Endodermal cell (in vitro differentiated cells): ENCODE data around the gene RFXANK. TPM values are rescaled to one million over a fixed set of nuclear protein-coding genes. Genes with fewer than 3 reads are reported as not detected.

Source experiments
- DNase-seq: peaks from one replicate; pipeline ENCODE4 v3.0.0-alpha.2; 2017
- H3K27ac ChIP-seq: 2 replicates; pipeline ENCODE4 v1.5.1; 2013; ENCODE audit warnings: mild to moderate bottlenecking, low read depth, low read length, moderate library complexity
- H3K27me3 ChIP-seq: 2 replicates; pipeline ENCODE4 v1.6.1; 2013; ENCODE audit warnings: mild to moderate bottlenecking, low read length, moderate library complexity; ENCODE audit not compliant: insufficient read depth, control insufficient read depth, poor library complexity, severe bottlenecking
- H3K36me3 ChIP-seq: 2 replicates; pipeline ENCODE4 v1.7.0; 2013; ENCODE audit warnings: mild to moderate bottlenecking, low read length, moderate library complexity; ENCODE audit not compliant: control insufficient read depth, insufficient read depth
- H3K4me1 ChIP-seq: one replicate; pipeline ENCODE4 v1.7.0; 2013; ENCODE audit warnings: low read length; ENCODE audit not compliant: control insufficient read depth, insufficient read depth
- H3K4me3 ChIP-seq: 2 replicates; pipeline ENCODE4 v1.5.1; 2013; ENCODE audit warnings: mild to moderate bottlenecking, low read length, moderate library complexity
- H3K9ac ChIP-seq: 2 replicates; pipeline ENCODE4 v1.6.1; 2013; ENCODE audit warnings: mild to moderate bottlenecking, low read length, moderate library complexity; ENCODE audit not compliant: poor library complexity, severe bottlenecking; ENCODE audit errors: extremely low read depth
- H3K9me3 ChIP-seq: 2 replicates; pipeline ENCODE4 v1.6.1; 2013; ENCODE audit warnings: mild to moderate bottlenecking, low read length, moderate library complexity; ENCODE audit not compliant: control insufficient read depth
- H3K27ac Mint-ChIP-seq: 2 replicates; pipeline ENCODE4 v1.8.0; 2020; ENCODE audit warnings: mixed read lengths
- H3K27me3 Mint-ChIP-seq: 2 replicates; pipeline ENCODE4 v1.8.0; 2021; ENCODE audit warnings: mild to moderate bottlenecking, mixed read lengths; ENCODE audit not compliant: insufficient read depth
- H3K36me3 Mint-ChIP-seq: 2 replicates; pipeline ENCODE4 v1.8.0; 2020; ENCODE audit warnings: low read depth, mixed read lengths
- H3K4me1 Mint-ChIP-seq: 2 replicates; pipeline ENCODE4 v1.8.0; 2020; ENCODE audit warnings: mixed read lengths
- H3K4me3 Mint-ChIP-seq: 2 replicates; pipeline ENCODE4 v1.8.0; 2020; ENCODE audit warnings: mild to moderate bottlenecking, moderate library complexity, mixed read lengths
- H3K9me3 Mint-ChIP-seq: 2 replicates; pipeline ENCODE4 v1.8.0; 2020; ENCODE audit warnings: mild to moderate bottlenecking, mixed read lengths
- whole genome bisulfite sequencing, 2 experiments: methylation state at CpG; one replicate each; pipeline versions ENCODE4 v1.1.5 to v1.1.7; 2013; ENCODE audit warnings: missing lambda C conversion rate in 2 of 2, mixed read lengths in 1 of 2; ENCODE audit not compliant: insufficient coverage in 1 of 2, insufficient read length in 1 of 2; 5-methylcytosine and 5-hydroxymethylcytosine counted together
- total RNA-seq, 2 donors: library from RNA; stranded (reverse); fragmentation: NEBNext Ultra II Directional in 1 of 2; extraction: Animal tissue kit (Norgen Biotek cat#: 25700) in 1 of 2; gene quantifications; 2 replicates in 1 of 2; 3 replicates in 1 of 2; pipeline ENCODE4 v1.2.1, GENCODE V29; 2021
- TF ChIP-seq, protein P1 (sequence below): fragments of 200-600 bp; sonication (generic); conservative IDR thresholded peaks from 2 replicates; pipeline ENCODE4 v1.5.0; 2021; ENCODE audit warnings: antibody characterized with exemption, mild to moderate bottlenecking

RFXANK gene
- total RNA-seq, 2 donors from 2014 or later, result 117 to 122 TPM

DNA sequence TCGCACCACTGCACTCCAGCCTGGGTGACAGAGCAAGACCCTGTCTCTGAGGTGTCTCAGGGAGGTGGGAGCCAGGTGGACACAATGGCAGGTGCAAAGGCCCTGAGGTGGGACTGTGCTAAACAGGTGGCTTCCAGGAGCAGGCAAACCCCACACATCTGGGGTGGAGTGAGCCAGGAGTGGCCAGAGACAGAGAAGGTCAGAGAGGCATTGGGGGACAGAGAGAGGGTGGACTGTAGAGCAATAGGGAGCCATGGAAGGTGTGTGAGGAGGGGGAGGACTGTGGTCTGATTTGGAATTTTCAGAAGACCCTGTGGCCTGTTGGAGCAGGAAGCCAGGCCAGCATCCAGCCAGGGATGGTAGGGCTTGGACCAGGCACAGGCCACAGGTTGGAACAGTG is 26.7 kb upstream of the RFXANK start:
- 96% methylated on average over 1 of the region's 1 CpG; no CpG with 5 or more reads in 1 of the 2 experiments for WGBS, 2 experiments
- no peak overlapping the region for H3K27ac Mint-ChIP-seq
- TF ChIP-seq, protein P1, sequence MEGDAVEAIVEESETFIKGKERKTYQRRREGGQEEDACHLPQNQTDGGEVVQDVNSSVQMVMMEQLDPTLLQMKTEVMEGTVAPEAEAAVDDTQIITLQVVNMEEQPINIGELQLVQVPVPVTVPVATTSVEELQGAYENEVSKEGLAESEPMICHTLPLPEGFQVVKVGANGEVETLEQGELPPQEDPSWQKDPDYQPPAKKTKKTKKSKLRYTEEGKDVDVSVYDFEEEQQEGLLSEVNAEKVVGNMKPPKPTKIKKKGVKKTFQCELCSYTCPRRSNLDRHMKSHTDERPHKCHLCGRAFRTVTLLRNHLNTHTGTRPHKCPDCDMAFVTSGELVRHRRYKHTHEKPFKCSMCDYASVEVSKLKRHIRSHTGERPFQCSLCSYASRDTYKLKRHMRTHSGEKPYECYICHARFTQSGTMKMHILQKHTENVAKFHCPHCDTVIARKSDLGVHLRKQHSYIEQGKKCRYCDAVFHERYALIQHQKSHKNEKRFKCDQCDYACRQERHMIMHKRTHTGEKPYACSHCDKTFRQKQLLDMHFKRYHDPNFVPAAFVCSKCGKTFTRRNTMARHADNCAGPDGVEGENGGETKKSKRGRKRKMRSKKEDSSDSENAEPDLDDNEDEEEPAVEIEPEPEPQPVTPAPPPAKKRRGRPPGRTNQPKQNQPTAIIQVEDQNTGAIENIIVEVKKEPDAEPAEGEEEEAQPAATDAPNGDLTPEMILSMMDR, result no peak
- Histone ChIP-seq H3K4me3 (no peak overlapping the region), H3K9me3 (no peaks in the 10 kb centered on the region), H3K36me3 (no peaks in the 10 kb centered on the region), H3K27ac (no peak overlapping the region), H3K27me3 (peaks cover 19% of the 10 kb centered on the region), H3K9ac (no peak overlapping the region), H3K4me1 (no peaks in the 10 kb centered on the region)
- H3K4me3 Mint-ChIP-seq, result no peak overlapping the region
- DNase-seq, result no peak
- H3K36me3 Mint-ChIP-seq, result no peaks in the 10 kb centered on the region
- peaks cover 41% of the 10 kb centered on the region for H3K27me3 Mint-ChIP-seq
- no peaks in the 10 kb centered on the region for H3K9me3 Mint-ChIP-seq
- H3K4me1 Mint-ChIP-seq, result peaks cover 4% of the 10 kb centered on the region

DNA sequence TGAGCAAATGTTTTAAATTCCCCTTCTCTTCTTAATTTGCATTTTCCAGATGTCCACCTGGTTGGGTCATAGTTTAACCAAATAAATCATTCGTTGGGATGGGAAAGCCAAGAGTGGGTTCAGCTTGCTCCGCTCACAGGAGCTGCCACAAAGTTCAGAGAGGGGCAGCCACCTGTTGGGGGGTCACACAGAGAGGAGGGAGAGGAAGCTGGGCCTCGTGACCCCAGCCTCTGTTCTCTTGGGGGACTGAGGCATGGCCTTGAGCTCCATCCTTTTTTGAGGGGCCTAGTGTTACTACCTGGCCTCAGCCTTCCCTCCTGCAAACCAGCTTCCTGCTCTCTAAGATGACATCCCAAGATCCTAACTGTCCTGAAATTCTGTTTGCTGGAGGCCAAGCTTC is 24.4 kb upstream of the RFXANK start:
- H3K36me3 Mint-ChIP-seq, result no peaks in the 10 kb centered on the region
- Histone ChIP-seq H3K27ac (no peak overlapping the region), H3K9me3 (no peaks in the 10 kb centered on the region), H3K4me3 (no peak overlapping the region), H3K4me1 (no peaks in the 10 kb centered on the region), H3K36me3 (no peaks in the 10 kb centered on the region), H3K27me3 (peaks cover 30% of the 10 kb centered on the region), H3K9ac (no peak overlapping the region)
- H3K4me1 Mint-ChIP-seq, result peaks cover 4% of the 10 kb centered on the region
- no peak for DNase-seq
- TF ChIP-seq, protein P1, result no peak
- peaks cover 57% of the 10 kb centered on the region for H3K27me3 Mint-ChIP-seq
- no peak overlapping the region for H3K4me3 Mint-ChIP-seq
- H3K9me3 Mint-ChIP-seq, result no peaks in the 10 kb centered on the region
- no peak overlapping the region for H3K27ac Mint-ChIP-seq
- WGBS, 2 experiments, result 79 to 89% methylated on average over 3 of the region's 3 CpGs

DNA sequence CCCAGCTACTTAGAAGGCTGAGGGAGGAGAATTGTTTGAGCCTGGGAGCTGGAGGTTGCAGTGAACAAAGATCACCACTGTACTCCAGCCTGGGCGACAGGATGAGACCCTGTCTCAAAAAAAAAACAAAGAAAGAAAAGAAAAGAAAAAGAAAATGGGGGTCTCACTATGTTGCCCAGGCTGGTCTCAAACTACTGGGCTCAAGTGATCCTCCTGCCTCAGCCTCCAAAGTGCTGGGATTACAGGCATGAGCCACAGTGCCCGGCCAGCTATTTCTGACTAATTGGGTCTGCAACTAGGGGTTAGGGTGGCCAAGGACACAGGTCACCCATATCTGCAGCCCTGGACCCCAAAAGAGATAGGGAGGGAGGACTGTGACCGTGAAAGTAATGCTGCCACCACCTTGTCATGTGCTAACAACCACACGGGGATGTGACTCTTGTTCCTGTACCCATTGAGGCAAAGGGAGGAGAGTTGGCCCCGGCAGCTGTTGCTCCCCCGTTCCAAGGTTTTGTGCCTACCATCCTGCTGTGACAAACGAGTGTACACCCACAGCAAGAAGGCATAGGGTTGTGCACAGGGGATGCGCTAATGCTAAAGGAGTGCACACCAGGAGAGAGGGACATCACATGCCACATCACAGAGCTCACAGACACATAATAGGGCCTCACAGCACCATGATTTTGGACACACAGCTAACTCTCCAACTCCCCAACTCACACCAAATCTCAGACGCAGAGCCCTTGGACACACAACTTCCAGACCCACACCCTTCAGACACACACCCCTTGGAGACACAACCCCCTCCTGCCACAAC is 22.6 kb upstream of the RFXANK start:
- Histone ChIP-seq H3K4me1 (no peaks in the 10 kb centered on the region), H3K4me3 (no peak overlapping the region), H3K9me3 (no peaks in the 10 kb centered on the region), H3K27ac (no peak overlapping the region), H3K27me3 (peaks cover 30% of the 10 kb centered on the region), H3K9ac (no peak overlapping the region), H3K36me3 (no peaks in the 10 kb centered on the region)
- peaks cover 63% of the 10 kb centered on the region for H3K27me3 Mint-ChIP-seq
- peaks cover 4% of the 10 kb centered on the region for H3K4me1 Mint-ChIP-seq
- TF ChIP-seq, protein P1, result no peak
- H3K36me3 Mint-ChIP-seq, result no peaks in the 10 kb centered on the region
- H3K4me3 Mint-ChIP-seq, result peak overlapping the region; percentile 37
- 73 to 89% methylated on average over 2 to 9 of the region's 9 CpGs for WGBS, 2 experiments
- no peak overlapping the region for H3K27ac Mint-ChIP-seq
- no peaks in the 10 kb centered on the region for H3K9me3 Mint-ChIP-seq
- DNase-seq, result no peak
